HepG2 (cell line): ENCODE measurements around the gene SSBP4. TPM values are rescaled to one million over a fixed set of nuclear protein-coding genes. Genes with fewer than 3 reads are reported as not detected.
A peak's percentile ranks its signal among the peaks of the same experiment; 100 is the strongest.

Source experiments
- ATAC-seq: fragments of 200-7000 bp; cut with Tn5 transposase; 3 replicates; pipeline ENCODE4 v1.9.1; 2020; ENCODE audit warnings: mild to moderate bottlenecking, moderate library complexity
- BruUV-seq: library from RNA; stranded (reverse); fragments of 400-500 nt; replicated peaks from 2 replicates; lab custom pipeline; 2021; lab: Mats Ljungman, UMichigan
- CTCF ChIA-PET: fragments of 300-600 bp; formaldehyde crosslinking; extraction: SDS; loops from one replicate; lab custom pipeline; 2021; ENCODE audit warnings: low total read pairs, inconsistent platforms, low intra/inter-chr PET ratio; lab: Yijun Ruan, JAX
- POLR2A ChIA-PET: fragments of 350-600 bp; sonication (Branson Sonifier 250); formaldehyde crosslinking; loops from one replicate; lab custom pipeline; 2020; ENCODE audit warnings: antibody characterized with exemption, inconsistent platforms; lab: Yijun Ruan, JAX
- DNase-seq: peaks from one replicate; pipeline ENCODE4 v3.0.0-alpha.2; 2015; ENCODE audit warnings: low spot score
- FAIRE-seq: peaks from 3 replicates; lab custom pipeline; 2011; peaks lifted over from hg19 to GRCh38; lab: Jason Lieb, UNC
- H2AFZ ChIP-seq: one replicate; pipeline ENCODE4 v1.6.1; 2011; ENCODE audit warnings: low read length, inconsistent platforms
- H3K27ac ChIP-seq: fragments of 300-600 bp; 3 replicates; pipeline ENCODE4 v1.8.0; 2011; ENCODE audit warnings: mixed run types, mild to moderate bottlenecking, mixed read lengths, low read length, inconsistent platforms; ENCODE audit not compliant: insufficient read depth; ENCODE audit errors: extremely low read length
- H3K27me3 ChIP-seq, 2 experiments: fragments of 200-600 bp in 1 of 2; 2 replicates in 1 of 2; 3 replicates in 1 of 2; pipeline versions ENCODE4 v1.6.0 to v1.8.0; 2011; ENCODE audit warnings: low read length in 2 of 2, mild to moderate bottlenecking in 2 of 2, moderate library complexity in 2 of 2, inconsistent platforms in 1 of 2; ENCODE audit not compliant: insufficient read depth in 2 of 2, control insufficient read depth in 1 of 2
- H3K36me3 ChIP-seq, 2 experiments: fragments of 200-600 bp in 1 of 2; replicated peaks in 1 of 2; 2 replicates in 1 of 2; 3 replicates in 1 of 2; pipeline versions ENCODE4 v1.5.1 to v1.8.0; 2011; ENCODE audit warnings: low read length in 2 of 2, inconsistent platforms in 1 of 2; ENCODE audit not compliant: insufficient read depth in 2 of 2, control insufficient read depth in 1 of 2
- H3K4me1 ChIP-seq: 2 replicates; pipeline ENCODE4 v1.5.1; 2012; ENCODE audit warnings: low read length, inconsistent platforms; ENCODE audit not compliant: insufficient read depth
- H3K4me2 ChIP-seq: 2 replicates; pipeline ENCODE4 v1.6.0; 2011; ENCODE audit warnings: low read depth, low read length, inconsistent platforms
- H3K4me3 ChIP-seq, 3 experiments: fragments of 200-600 bp in 1 of 3; sonication (generic), shearing (Covaris generic) in 1 of 3; replicated peaks in 1 of 3; 2 replicates each; pipeline ENCODE4 v1.5.1; 2011 to 2016; ENCODE audit warnings: low read length in 3 of 3, inconsistent platforms in 2 of 3, low read depth in 2 of 3, mild to moderate bottlenecking in 2 of 3, control low read depth in 1 of 3, mixed read lengths in 1 of 3; ENCODE audit not compliant: insufficient read depth in 1 of 3
- H3K79me2 ChIP-seq: one replicate; pipeline ENCODE4 v1.6.1; 2011; ENCODE audit warnings: low read length, inconsistent platforms; ENCODE audit not compliant: insufficient read depth
- H3K9ac ChIP-seq: 2 replicates; pipeline ENCODE4 v1.6.0; 2011; ENCODE audit warnings: mild to moderate bottlenecking, low read depth, low read length, inconsistent platforms; ENCODE audit not compliant: insufficient read depth
- H3K9me3 ChIP-seq: 2 replicates; pipeline ENCODE4 v1.5.1; 2012; ENCODE audit warnings: mild to moderate bottlenecking, low read length
- H4K20me1 ChIP-seq: 2 replicates; pipeline ENCODE4 v1.6.0; 2011; ENCODE audit warnings: inconsistent platforms, mild to moderate bottlenecking, low read length, moderate library complexity; ENCODE audit not compliant: insufficient read depth
- ARNT ChIP-seq: fragments of 450-650 bp; IDR thresholded peaks from 2 replicates; pipeline ENCODE4 v1.6.1; 2017
- ATM ChIP-seq: fragments of 450-650 bp; IDR thresholded peaks from 2 replicates; pipeline ENCODE4 v1.7.1; 2017; ENCODE audit warnings: mild to moderate bottlenecking, borderline replicate concordance
- GZF1 ChIP-seq: sonication (generic); formaldehyde crosslinking; IDR thresholded peaks from 2 replicates; pipeline ENCODE4 v1.5.1; 2020; ENCODE audit warnings: mild to moderate bottlenecking, missing genetic modification reagents
- HNF4G ChIP-seq, 2 experiments: sonication (generic) in 1 of 2; formaldehyde crosslinking in 1 of 2; IDR thresholded peaks; 2 replicates each; pipeline versions ENCODE4 v1.4.0 to v1.6.1; 2011 to 2020; ENCODE audit warnings: borderline replicate concordance in 2 of 2, low read depth in 2 of 2, mild to moderate bottlenecking in 2 of 2, low read length in 1 of 2, missing genetic modification reagents in 1 of 2, moderate library complexity in 1 of 2
- KLF12 ChIP-seq: sonication (generic); formaldehyde crosslinking; IDR thresholded peaks from 2 replicates; pipeline ENCODE4 v1.4.0; 2020; ENCODE audit warnings: missing genetic modification reagents, borderline replicate concordance
- NFYC ChIP-seq: IDR thresholded peaks from 2 replicates; pipeline ENCODE4 v1.6.1; 2016; ENCODE audit warnings: missing genetic modification reagents, missing compliant biosample characterization
- NR3C1 ChIP-seq: sonication (generic); formaldehyde crosslinking; IDR thresholded peaks from 2 replicates; pipeline ENCODE4 v1.4.0; 2020; ENCODE audit warnings: missing genetic modification reagents
- PHF8 ChIP-seq: sonication (generic); formaldehyde crosslinking; IDR thresholded peaks from 2 replicates; pipeline ENCODE4 v1.5.0; 2020; ENCODE audit warnings: missing genetic modification reagents
- POLR2A ChIP-seq, 2 experiments: IDR thresholded peaks; 2 replicates each; pipeline ENCODE4 v1.6.1; 2011; ENCODE audit warnings: low read depth in 2 of 2, low read length in 2 of 2, mild to moderate bottlenecking in 1 of 2, moderate library complexity in 1 of 2; ENCODE audit not compliant: insufficient read depth in 1 of 2
- RXRA ChIP-seq: sonication (generic); formaldehyde crosslinking; IDR thresholded peaks from 2 replicates; pipeline ENCODE4 v1.5.1; 2020; ENCODE audit warnings: missing genetic modification reagents
- SALL2 ChIP-seq: sonication (generic); formaldehyde crosslinking; IDR thresholded peaks from 2 replicates; pipeline ENCODE4 v1.8.1; 2023; ENCODE audit warnings: mild to moderate bottlenecking, missing genetic modification reagents, inconsistent platforms
- SNAPC2 ChIP-seq: sonication (generic); formaldehyde crosslinking; IDR thresholded peaks from 2 replicates; pipeline ENCODE4 v1.8.1; 2022; ENCODE audit warnings: mild to moderate bottlenecking, missing genetic modification reagents
- U2AF2 ChIP-seq: fragments of 200-400 bp; formaldehyde crosslinking; IDR thresholded peaks from 2 replicates; pipeline ENCODE4 v1.6.1; 2017; ENCODE audit warnings: low read depth, mild to moderate bottlenecking, low read length
- ZNF20 ChIP-seq: sonication (generic); formaldehyde crosslinking; IDR thresholded peaks from 2 replicates; pipeline ENCODE4 v1.4.0; 2020; ENCODE audit warnings: mild to moderate bottlenecking, moderate library complexity, missing genetic modification reagents
- ZNF431 ChIP-seq: sonication (generic); formaldehyde crosslinking; IDR thresholded peaks from 2 replicates; pipeline ENCODE4 v1.9.0; 2022; ENCODE audit warnings: missing genetic modification reagents, low read depth, mild to moderate bottlenecking, borderline replicate concordance
- ZNF451 ChIP-seq: sonication (generic); formaldehyde crosslinking; IDR thresholded peaks from 2 replicates; pipeline ENCODE4 v1.5.0; 2020; ENCODE audit warnings: mild to moderate bottlenecking, missing genetic modification reagents
- ZNF547 ChIP-seq: sonication (generic); formaldehyde crosslinking; IDR thresholded peaks from 2 replicates; pipeline ENCODE4 v1.5.1; 2020; ENCODE audit warnings: mild to moderate bottlenecking, missing genetic modification reagents
- ZNF605 ChIP-seq: sonication (generic); formaldehyde crosslinking; IDR thresholded peaks from 2 replicates; pipeline ENCODE4 v1.8.0; 2022; ENCODE audit warnings: mild to moderate bottlenecking, missing genetic modification reagents
- ZNF737 ChIP-seq: sonication (generic); formaldehyde crosslinking; IDR thresholded peaks from 2 replicates; pipeline ENCODE4 v1.5.0; 2020; ENCODE audit warnings: missing genetic modification reagents, mild to moderate bottlenecking, borderline replicate concordance
- WGBS: methylation state at CpG from one replicate; pipeline ENCODE4 v1.1.6; 2017; ENCODE audit warnings: low lambda C conversion rate; 5-methylcytosine and 5-hydroxymethylcytosine counted together
- in situ Hi-C: cut with HindIII; loops from 2 replicates; pipeline ENCODE4 v1.10.0; 2017; ENCODE audit warnings: low pct_unique_long_range_greater_than_20kb; ENCODE audit not compliant: extremely low pct_ligation_motif_present
- intact Hi-C: fragments of 100-400 bp; cut with micrococcal nuclease; formaldehyde crosslinking; loops from one replicate; pipeline ENCODE4 v1.10.0; 2022; ENCODE audit not compliant: unreplicated experiment
- polyA plus RNA-seq, 8 experiments: library from polyadenylated mRNA; depleted of rRNA in 3 of 8; stranded (reverse) in 7 of 8; unstranded in 1 of 8; fragments of >200 nt; fragmentation: Illumina TruSeq in 4 of 8; extraction: Trizol in 4 of 8; gene quantifications; 2 replicates each; pipeline versions ENCODE4 v1.2.1 to v1.2.3, GENCODE V29; 2011 to 2016; ENCODE audit warnings: low read depth in 4 of 8, missing spikeins in 1 of 8, mixed read lengths in 1 of 8; ENCODE audit not compliant: insufficient read depth in 1 of 8
- total RNA-seq, 5 experiments: library from RNA; depleted of rRNA; stranded (reverse); fragments of >200 nt; fragmentation: Illumina TruSeq; extraction: Trizol; gene quantifications; 2 replicates each; pipeline ENCODE4 v1.2.3, GENCODE V29; 2016; ENCODE audit warnings: low read depth in 1 of 5
- TF ChIP-seq, protein P1 (sequence below): sonication (generic); formaldehyde crosslinking; IDR thresholded peaks from 2 replicates; pipeline ENCODE4 v1.4.0; 2020; ENCODE audit warnings: missing genetic modification reagents
- TF ChIP-seq, protein P2 (sequence below): sonication (generic); formaldehyde crosslinking; IDR thresholded peaks from 2 replicates; pipeline ENCODE4 v1.9.0; 2022; ENCODE audit warnings: missing genetic modification reagents, mild to moderate bottlenecking, borderline replicate concordance

Gene SSBP4
- total and polyA plus RNA-seq, 2 of the 13 experiments (the other 11 are each of a cell fraction or from before 2014, with no cell fraction given): 20.8 to 39.5 TPM

DNA sequence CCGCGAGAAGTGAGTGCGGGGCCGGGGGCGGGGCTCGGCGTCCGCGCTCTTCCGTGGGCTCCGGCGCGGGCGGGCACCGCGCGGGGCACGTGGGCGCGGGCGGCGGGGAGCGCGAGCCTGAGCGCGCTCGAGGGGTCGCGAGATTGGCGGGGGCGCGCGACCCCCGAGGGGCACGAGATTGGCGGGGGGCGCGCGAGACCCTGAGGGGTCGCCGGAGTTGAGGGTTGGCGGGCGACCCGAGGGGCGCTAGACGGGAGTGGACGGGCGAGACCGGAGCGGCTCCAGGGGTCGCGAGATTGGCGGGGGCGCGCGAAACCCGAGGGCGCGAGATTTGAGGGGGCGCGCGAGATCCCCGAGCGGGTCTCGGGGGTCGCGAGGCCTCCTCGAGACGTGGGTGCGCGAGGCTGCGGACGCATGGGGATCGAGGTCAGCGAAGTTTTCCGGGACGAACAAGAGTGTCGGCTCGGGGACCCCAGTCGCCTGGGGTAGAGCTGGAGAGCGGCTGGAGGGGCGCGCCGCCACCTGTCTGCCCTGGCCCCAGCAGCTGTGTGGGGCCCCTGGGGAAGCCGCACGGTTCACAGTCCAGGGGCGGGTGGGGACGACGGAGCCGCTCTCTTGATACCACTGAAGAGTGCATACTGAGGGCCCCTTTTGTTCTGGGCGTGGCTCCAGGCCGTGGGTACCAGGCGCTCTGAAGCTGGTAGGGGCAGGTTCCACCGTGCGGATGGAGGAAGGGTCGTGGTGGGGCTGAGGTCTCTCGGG is 682 bp downstream of the SSBP4 start (continued):
- TF ChIP-seq GZF1 (CRISPR knock-in tag) (no peak), HNF4G (IDR thresholded peaks at IDR 0.05; ENCODE audit: borderline replicate concordance, low read depth, low read length) (peak; percentile 15; the same call in 1 of the 2 replicates), HNF4G (CRISPR knock-in tag; IDR thresholded peaks at IDR 0.05; ENCODE audit: borderline replicate concordance, low read depth) (no peak), ATM (no peak), RXRA (CRISPR knock-in tag) (peak; percentile 87; the same call in 1 of the 2 replicates)
- TF ChIP-seq, protein P1, sequence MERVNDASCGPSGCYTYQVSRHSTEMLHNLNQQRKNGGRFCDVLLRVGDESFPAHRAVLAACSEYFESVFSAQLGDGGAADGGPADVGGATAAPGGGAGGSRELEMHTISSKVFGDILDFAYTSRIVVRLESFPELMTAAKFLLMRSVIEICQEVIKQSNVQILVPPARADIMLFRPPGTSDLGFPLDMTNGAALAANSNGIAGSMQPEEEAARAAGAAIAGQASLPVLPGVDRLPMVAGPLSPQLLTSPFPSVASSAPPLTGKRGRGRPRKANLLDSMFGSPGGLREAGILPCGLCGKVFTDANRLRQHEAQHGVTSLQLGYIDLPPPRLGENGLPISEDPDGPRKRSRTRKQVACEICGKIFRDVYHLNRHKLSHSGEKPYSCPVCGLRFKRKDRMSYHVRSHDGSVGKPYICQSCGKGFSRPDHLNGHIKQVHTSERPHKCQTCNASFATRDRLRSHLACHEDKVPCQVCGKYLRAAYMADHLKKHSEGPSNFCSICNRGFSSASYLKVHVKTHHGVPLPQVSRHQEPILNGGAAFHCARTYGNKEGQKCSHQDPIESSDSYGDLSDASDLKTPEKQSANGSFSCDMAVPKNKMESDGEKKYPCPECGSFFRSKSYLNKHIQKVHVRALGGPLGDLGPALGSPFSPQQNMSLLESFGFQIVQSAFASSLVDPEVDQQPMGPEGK (CRISPR knock-in tag): peak; percentile 86
- TF ChIP-seq, protein P2, sequence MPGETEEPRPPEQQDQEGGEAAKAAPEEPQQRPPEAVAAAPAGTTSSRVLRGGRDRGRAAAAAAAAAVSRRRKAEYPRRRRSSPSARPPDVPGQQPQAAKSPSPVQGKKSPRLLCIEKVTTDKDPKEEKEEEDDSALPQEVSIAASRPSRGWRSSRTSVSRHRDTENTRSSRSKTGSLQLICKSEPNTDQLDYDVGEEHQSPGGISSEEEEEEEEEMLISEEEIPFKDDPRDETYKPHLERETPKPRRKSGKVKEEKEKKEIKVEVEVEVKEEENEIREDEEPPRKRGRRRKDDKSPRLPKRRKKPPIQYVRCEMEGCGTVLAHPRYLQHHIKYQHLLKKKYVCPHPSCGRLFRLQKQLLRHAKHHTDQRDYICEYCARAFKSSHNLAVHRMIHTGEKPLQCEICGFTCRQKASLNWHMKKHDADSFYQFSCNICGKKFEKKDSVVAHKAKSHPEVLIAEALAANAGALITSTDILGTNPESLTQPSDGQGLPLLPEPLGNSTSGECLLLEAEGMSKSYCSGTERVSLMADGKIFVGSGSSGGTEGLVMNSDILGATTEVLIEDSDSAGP (CRISPR knock-in tag): peak; percentile 25; the same call in 1 of the 2 replicates

GRCh38 chr19:18420930-18421329 is 1.7 kb downstream of the SSBP4 start:
- H3K27ac ChIP-seq: no peak overlapping the region
- POLR2A ChIA-PET: interaction anchor here (1.2 kb wide), 2 partner anchors 18 to 41 kb away, joined by 3 to 4 read pairs; partner anchors contain the start of gene ISYNA1
- 69% methylated on average over 1 of the region's 2 CpGs for WGBS
- H2AFZ ChIP-seq: no peak overlapping the region
- BruUV-seq: no TSS peak
- peak overlapping the region; percentile 60 to 78 (median 76); a peak in 4 of 6 replicates for H3K4me3 ChIP-seq
- ATAC-seq: no peak
- H3K36me3 ChIP-seq: 0 out of 5 replicates have a peak, but pooled peaks cover 0 to 3% of the 10 kb centered on the region in 2 experiments
- H4K20me1 ChIP-seq: peaks cover 8% of the 10 kb centered on the region; the same call in 1 of the 2 replicates
- DNase-seq: no peak
- CTCF ChIA-PET: no interaction called here
- no peak for FAIRE-seq
- H3K79me2 ChIP-seq: peaks cover 31% of the 10 kb centered on the region
- intact Hi-C loops (no loop called here), in situ Hi-C loops (no loop called here)
- no peaks in the 10 kb centered on the region for H3K27me3 ChIP-seq
- H3K4me2 ChIP-seq: peak overlapping the region; percentile 85
- H3K4me1 ChIP-seq: peaks cover 48% of the 10 kb centered on the region
- H3K9me3 ChIP-seq: no peaks in the 10 kb centered on the region
- H3K9ac ChIP-seq: 0 out of 2 replicates have a peak overlapping the region, but pooled peaks have one; percentile 29
- TF ChIP-seq SNAPC2 (CRISPR knock-in tag): no peak
- TF ChIP-seq ZNF547 (CRISPR knock-in tag): no peak
- no peak for TF ChIP-seq POLR2A (IDR thresholded peaks at IDR 0.05; ENCODE audit: insufficient read depth in 1 of 2, low read depth in 2 of 2, low read length in 2 of 2)
- no peak for TF ChIP-seq PHF8 (CRISPR knock-in tag)
- TF ChIP-seq NFYC (CRISPR knock-in tag): no peak
- TF ChIP-seq ARNT: no peak
- TF ChIP-seq KLF12 (CRISPR knock-in tag): no peak
- no peak for TF ChIP-seq ZNF431 (CRISPR knock-in tag)
- TF ChIP-seq ZNF451 (CRISPR knock-in tag): no peak
- no peak for TF ChIP-seq ZNF20
- no peak for TF ChIP-seq U2AF2
- no peak for TF ChIP-seq ZNF605 (CRISPR knock-in tag)
- no peak for TF ChIP-seq ZNF737 (CRISPR knock-in tag)
- TF ChIP-seq NR3C1: no peak
- TF ChIP-seq SALL2: no peak
